Measurements from ENCODE around the gene PAK2.
"Not testable (repeated sequence)": the region's sequence is repeated elsewhere in the genome, so short reads cannot be mapped to it uniquely, and the experiment has no call there.

DNA sequence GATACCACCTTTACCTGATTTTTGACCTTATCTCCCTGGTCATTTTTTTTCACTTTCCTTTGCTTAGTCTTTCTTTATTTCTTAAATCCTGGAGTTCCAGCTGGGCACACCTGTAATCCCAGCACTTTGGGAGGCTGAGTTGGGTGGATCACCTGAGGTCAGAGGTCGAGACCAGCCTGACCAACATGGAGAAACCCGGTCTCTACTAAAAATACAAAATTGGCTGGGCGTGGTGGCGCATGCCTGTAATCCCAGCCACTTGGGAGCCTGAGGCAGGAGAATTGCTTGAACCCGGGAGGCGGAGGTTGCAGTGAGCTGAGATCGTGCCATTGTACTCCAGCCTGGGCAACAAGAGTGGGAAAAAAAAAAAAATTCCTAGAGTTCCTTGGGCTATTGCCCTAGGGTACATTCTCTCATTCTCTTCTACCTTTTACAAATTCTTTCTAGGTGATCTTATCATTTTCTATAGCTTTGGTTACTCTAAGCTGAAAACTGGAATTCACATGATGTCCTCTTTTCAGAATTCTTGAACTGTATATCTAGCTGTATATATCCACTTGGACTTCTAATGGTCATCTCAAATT lies 134.9 kb downstream of the PAK2 start:
- TF ChIP-seq, protein P1, sequence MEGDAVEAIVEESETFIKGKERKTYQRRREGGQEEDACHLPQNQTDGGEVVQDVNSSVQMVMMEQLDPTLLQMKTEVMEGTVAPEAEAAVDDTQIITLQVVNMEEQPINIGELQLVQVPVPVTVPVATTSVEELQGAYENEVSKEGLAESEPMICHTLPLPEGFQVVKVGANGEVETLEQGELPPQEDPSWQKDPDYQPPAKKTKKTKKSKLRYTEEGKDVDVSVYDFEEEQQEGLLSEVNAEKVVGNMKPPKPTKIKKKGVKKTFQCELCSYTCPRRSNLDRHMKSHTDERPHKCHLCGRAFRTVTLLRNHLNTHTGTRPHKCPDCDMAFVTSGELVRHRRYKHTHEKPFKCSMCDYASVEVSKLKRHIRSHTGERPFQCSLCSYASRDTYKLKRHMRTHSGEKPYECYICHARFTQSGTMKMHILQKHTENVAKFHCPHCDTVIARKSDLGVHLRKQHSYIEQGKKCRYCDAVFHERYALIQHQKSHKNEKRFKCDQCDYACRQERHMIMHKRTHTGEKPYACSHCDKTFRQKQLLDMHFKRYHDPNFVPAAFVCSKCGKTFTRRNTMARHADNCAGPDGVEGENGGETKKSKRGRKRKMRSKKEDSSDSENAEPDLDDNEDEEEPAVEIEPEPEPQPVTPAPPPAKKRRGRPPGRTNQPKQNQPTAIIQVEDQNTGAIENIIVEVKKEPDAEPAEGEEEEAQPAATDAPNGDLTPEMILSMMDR (conservative IDR thresholded peaks at IDR 0.05; ENCODE audit: low read depth, low read length) = not testable (repeated sequence)
- TF ChIP-seq EZH2 (IDR thresholded peaks at IDR 0.05; ENCODE audit: borderline replicate concordance, low read depth, low read length, poor library complexity, severe bottlenecking) = not testable (repeated sequence)
